ENCODE data around the gene ANGPT4. TPM values are rescaled to one million over a fixed set of nuclear protein-coding genes. Genes with fewer than 3 reads are reported as not detected.

Gene ANGPT4
- total and polyA plus RNA-seq, 2 of the 8 experiments (the other 6 are each of a cell fraction or from before 2014, with no cell fraction given): 0.07 to 0.33 TPM

GRCh38 chr20:888057-888456 lies 28.1 kb downstream of the ANGPT4 start:
- CTCF ChIA-PET (ENCODE audit: partially characterized antibody): interaction anchor here (0.9 to 14.5 kb wide), 13 partner anchors 9 to 73 kb away, joined by 3 to 191 read pairs (median 5); partner anchors contain the start of gene ANGPT4
- Histone ChIP-seq H4K5ac (ENCODE audit: insufficient read length, low read depth, low read length) (no peak overlapping the region), H3K9ac (replicated peaks in 1 of 4; ENCODE audit: extremely low read depth in 1 of 4, low read depth in 3 of 4, low read length in 3 of 4) (no peak overlapping the region), H3K79me1 (ENCODE audit: low read depth, low read length) (no peaks in the 10 kb centered on the region), H3K23me2 (ENCODE audit: low read depth, low read length) (no peaks in the 10 kb centered on the region), H3K23ac (ENCODE audit: insufficient read length) (no peak overlapping the region), H3K4ac (replicated peaks; ENCODE audit: insufficient read length, low read depth, low read length) (no peak overlapping the region), H2BK12ac (ENCODE audit: low read depth, low read length) (0 out of 2 replicates have a peak overlapping the region, but pooled peaks have one; percentile 27), H2BK120ac (replicated peaks; ENCODE audit: low read depth, low read length) (no peak overlapping the region), H3K4me2 (ENCODE audit: insufficient read depth in 1 of 2, low read depth in 2 of 2, low read length in 2 of 2) (no peak overlapping the region), H3K79me2 (ENCODE audit: control insufficient read depth in 1 of 2, insufficient read depth in 2 of 2, low read length in 2 of 2) (no peaks in the 10 kb centered on the region), H3K27me3 (replicated peaks in 1 of 4; ENCODE audit: control insufficient read depth in 3 of 4, extremely low read depth in 1 of 4, insufficient read depth in 3 of 4, low read length in 3 of 4) (peaks cover 0 to 5% (median 3%) of the 10 kb centered on the region in 4 experiments; a peak in 6 of 7 replicates), H3K9me3 (ENCODE audit: insufficient read depth in 2 of 2, low read depth in 1 of 2, low read length in 1 of 2) (no peaks in the 10 kb centered on the region), H4K91ac (replicated peaks; ENCODE audit: insufficient read length, low read length) (no peak overlapping the region), H3K27ac (ENCODE audit: low read depth, low read length) (no peak overlapping the region), H3K18ac (ENCODE audit: extremely low read depth, low read length) (no peak overlapping the region), H3K14ac (ENCODE audit: insufficient read length) (no peak overlapping the region), H4K8ac (ENCODE audit: extremely low read depth, insufficient read depth, low read length) (no peak overlapping the region), H2BK15ac (ENCODE audit: low read length) (no peak overlapping the region), H2AK5ac (ENCODE audit: low read depth, low read length) (no peak overlapping the region), H2AFZ (ENCODE audit: low read length) (no peak overlapping the region), H3K56ac (replicated peaks; ENCODE audit: insufficient read length, low read depth, low read length) (no peak overlapping the region), H2BK20ac (ENCODE audit: low read length) (no peak overlapping the region), H3K4me3 (ENCODE audit: extremely low read depth in 1 of 4, insufficient read depth in 2 of 4, low read depth in 3 of 4, low read length in 4 of 4) (no peak overlapping the region), H2BK5ac (ENCODE audit: low read depth, low read length) (no peak overlapping the region), H3K4me1 (replicated peaks in 1 of 4; ENCODE audit: control insufficient read depth in 3 of 4, insufficient read depth in 4 of 4, low read length in 3 of 4) (peaks cover 0 to 6% (median 0%) of the 10 kb centered on the region in 4 experiments; a peak in 3 of 7 replicates), H3K36me3 (ENCODE audit: control insufficient read depth in 2 of 4, insufficient read depth in 4 of 4, low read length in 3 of 4) (no peaks in the 10 kb centered on the region), H4K20me1 (replicated peaks in 1 of 2; ENCODE audit: control insufficient read depth in 1 of 2, insufficient read depth in 2 of 2, low read length in 2 of 2) (no peaks in the 10 kb centered on the region)
- WGBS, 2 experiments (ENCODE audit: extremely low coverage in 1 of 2, insufficient coverage in 1 of 2, insufficient read length in 1 of 2, insufficient replicate concordance in 2 of 2, low coverage in 1 of 2, low lambda C conversion rate in 2 of 2, missing lambda C conversion rate in 1 of 2): 97% methylated on average over 2 of the region's 2 CpGs; no CpG with 5 or more reads in 1 of the 2 experiments
- no peak for FAIRE-seq
- no peak for TF ChIP-seq BACH1 (IDR thresholded peaks at IDR 0.05; ENCODE audit: low read length)
- POLR2A ChIA-PET (ENCODE audit: partially characterized antibody): interaction anchor here (0.8 kb wide), 1 partner anchor 14 kb away, joined by 3 read pairs; no protein-coding TSS in a partner anchor
- no peak for DNase-seq (ENCODE audit: low read depth in 1 of 2, low spot score in 2 of 2)
